Body of pancreas (tissue), 4 donors: ENCODE measurements around the gene PAN3. TPM values are rescaled to one million over a fixed set of nuclear protein-coding genes. Genes with fewer than 3 reads are reported as not detected.
A peak's percentile ranks its signal among the peaks of the same experiment; 100 is the strongest.

Source experiments
- ATAC-seq: fragments of 150-250 bp; one replicate; pipeline ENCODE4 v1.9.1; 2016
- DNase-seq, 4 donors: peaks; one replicate each; pipeline ENCODE4 v3.0.0-alpha.2; 2019
- H3K27ac ChIP-seq, 4 donors: fragments of 200-600 bp; sonication (generic); 1 replicate in 3 of 4; 2 replicates in 1 of 4; pipeline versions ENCODE4 v1.5.1 to v1.6.1; 2016 to 2019; ENCODE audit warnings: mild to moderate bottlenecking in 1 of 4, mixed read lengths in 1 of 4, moderate library complexity in 1 of 4
- H3K27me3 ChIP-seq, 2 donors: fragments of 200-600 bp; sonication (generic); one replicate each; pipeline ENCODE4 v1.6.0; 2016; ENCODE audit warnings: mild to moderate bottlenecking in 1 of 2
- H3K36me3 ChIP-seq, 2 donors: fragments of 200-600 bp; sonication (generic); replicated peaks in 1 of 2; 2 replicates each; pipeline ENCODE4 v1.5.1; 2016; ENCODE audit warnings: low read depth in 2 of 2; ENCODE audit not compliant: insufficient read depth in 1 of 2
- H3K4me1 ChIP-seq: fragments of 200-600 bp; sonication (generic); one replicate; pipeline ENCODE4 v1.6.0; 2016
- H3K4me3 ChIP-seq, 2 donors: fragments of 200-600 bp; sonication (generic); 1 replicate in 1 of 2; 2 replicates in 1 of 2; pipeline ENCODE4 v1.5.1; 2016 to 2019
- H3K9me3 ChIP-seq, 3 donors: fragments of 200-600 bp; sonication (generic); 1 replicate in 2 of 3; 2 replicates in 1 of 3; pipeline ENCODE4 v1.5.1; 2016
- POLR2A ChIP-seq, 3 donors: fragments of 450-650 bp; IDR thresholded peaks; one replicate each; pipeline ENCODE4 v1.6.1; 2016; ENCODE audit warnings: antibody characterized with exemption in 3 of 3, mild to moderate bottlenecking in 2 of 3
- WGBS, 2 donors: methylation state at CpG; one replicate each; pipeline ENCODE4 v1.1.5; 2017; 5-methylcytosine and 5-hydroxymethylcytosine counted together
- intact Hi-C: fragments of 100-400 bp; cut with DNase I; formaldehyde crosslinking; loops from one replicate; pipeline ENCODE4 v1.15.1; 2023
- total RNA-seq, 2 donors: library from RNA; depleted of rRNA; stranded (reverse); fragments of >200 nt; gene quantifications; one replicate each; pipeline ENCODE4 v1.1.0, GENCODE V29; 2016
- TF ChIP-seq, protein P1 (sequence below), 7 experiments: fragments of 450-650 bp in 4 of 7; fragments of 200-600 bp in 3 of 7; sonication (generic) in 3 of 7; IDR thresholded peaks; one replicate each; pipeline ENCODE4 v1.5.1; 2016 to 2019; ENCODE audit warnings: antibody characterized with exemption in 7 of 7

PAN3 gene, protein sequence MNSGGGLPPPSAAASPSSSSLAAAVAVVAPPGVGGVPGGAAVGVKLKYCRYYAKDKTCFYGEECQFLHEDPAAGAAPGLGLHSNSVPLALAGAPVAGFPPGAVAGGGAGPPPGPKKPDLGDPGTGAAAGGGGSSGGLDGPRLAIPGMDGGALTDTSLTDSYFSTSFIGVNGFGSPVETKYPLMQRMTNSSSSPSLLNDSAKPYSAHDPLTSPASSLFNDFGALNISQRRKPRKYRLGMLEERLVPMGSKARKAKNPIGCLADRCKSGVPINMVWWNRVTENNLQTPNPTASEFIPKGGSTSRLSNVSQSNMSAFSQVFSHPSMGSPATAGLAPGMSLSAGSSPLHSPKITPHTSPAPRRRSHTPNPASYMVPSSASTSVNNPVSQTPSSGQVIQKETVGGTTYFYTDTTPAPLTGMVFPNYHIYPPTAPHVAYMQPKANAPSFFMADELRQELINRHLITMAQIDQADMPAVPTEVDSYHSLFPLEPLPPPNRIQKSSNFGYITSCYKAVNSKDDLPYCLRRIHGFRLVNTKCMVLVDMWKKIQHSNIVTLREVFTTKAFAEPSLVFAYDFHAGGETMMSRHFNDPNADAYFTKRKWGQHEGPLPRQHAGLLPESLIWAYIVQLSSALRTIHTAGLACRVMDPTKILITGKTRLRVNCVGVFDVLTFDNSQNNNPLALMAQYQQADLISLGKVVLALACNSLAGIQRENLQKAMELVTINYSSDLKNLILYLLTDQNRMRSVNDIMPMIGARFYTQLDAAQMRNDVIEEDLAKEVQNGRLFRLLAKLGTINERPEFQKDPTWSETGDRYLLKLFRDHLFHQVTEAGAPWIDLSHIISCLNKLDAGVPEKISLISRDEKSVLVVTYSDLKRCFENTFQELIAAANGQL
- 10 to 100 TPM; 31.4 to 36.3 TPM for total RNA-seq

DNA sequence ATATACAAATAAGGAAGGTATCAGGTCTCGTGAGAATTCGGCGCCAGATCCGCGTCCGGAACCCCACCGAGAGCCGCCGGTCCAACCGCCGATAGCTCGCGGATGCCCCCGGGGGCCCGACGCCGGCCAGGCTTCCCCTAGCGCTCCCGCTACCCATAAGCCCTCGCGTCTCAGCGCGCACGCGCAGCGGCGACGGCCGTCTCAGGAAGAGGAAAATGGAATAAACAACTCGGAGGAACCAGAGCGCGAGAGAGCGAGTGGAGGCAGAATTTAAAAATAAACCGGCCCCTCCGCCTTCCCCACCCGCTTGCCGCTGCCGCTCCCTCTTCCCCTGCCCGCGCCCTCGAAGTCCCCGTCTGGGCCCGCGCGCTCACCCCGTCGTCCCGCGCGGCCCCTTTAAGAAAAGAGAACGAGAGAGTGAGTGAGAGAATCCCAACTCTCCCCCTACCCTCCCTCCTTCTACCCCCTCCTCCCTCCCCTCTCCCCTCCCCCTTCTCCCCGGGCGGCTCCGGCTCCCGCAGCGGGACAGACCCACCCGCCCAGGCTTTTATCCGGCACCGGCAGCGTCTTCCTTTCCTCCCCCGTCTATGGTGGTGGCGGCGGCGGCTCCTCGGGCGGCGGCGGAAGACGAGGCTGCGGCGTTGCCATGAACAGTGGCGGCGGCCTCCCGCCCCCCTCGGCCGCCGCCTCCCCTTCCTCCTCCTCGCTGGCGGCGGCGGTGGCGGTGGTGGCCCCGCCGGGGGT is at the start of gene PAN3:
TSS of gene PAN3 (plus strand) at position 534 of the 744 bp plus-strand sequence. CDS start at position 647, 113 bp downstream.
- Histone ChIP-seq H3K36me3 (no peaks in the 10 kb centered on the region), H3K9me3 (no peaks in the 10 kb centered on the region), H3K27ac (peak within 1 kb of the TSS; percentile 96 to 99 (median 98)), H3K4me3 (peak within 1 kb of the TSS; percentile 94 to 96), H3K27me3 (no peaks in the 10 kb centered on the region), H3K4me1 (peaks cover 30% of the 10 kb centered on the region)
- DNase-seq (peak; percentile 90 to 93 (median 92)), ATAC-seq (peak; percentile 83)
- WGBS, 2 donors, result 0% methylated on average over 31 to 66 of the region's 84 CpGs
- peak; percentile 51 to 85 (median 82) for TF ChIP-seq POLR2A (IDR thresholded peaks at IDR 0.05)
- TF ChIP-seq, protein P1, sequence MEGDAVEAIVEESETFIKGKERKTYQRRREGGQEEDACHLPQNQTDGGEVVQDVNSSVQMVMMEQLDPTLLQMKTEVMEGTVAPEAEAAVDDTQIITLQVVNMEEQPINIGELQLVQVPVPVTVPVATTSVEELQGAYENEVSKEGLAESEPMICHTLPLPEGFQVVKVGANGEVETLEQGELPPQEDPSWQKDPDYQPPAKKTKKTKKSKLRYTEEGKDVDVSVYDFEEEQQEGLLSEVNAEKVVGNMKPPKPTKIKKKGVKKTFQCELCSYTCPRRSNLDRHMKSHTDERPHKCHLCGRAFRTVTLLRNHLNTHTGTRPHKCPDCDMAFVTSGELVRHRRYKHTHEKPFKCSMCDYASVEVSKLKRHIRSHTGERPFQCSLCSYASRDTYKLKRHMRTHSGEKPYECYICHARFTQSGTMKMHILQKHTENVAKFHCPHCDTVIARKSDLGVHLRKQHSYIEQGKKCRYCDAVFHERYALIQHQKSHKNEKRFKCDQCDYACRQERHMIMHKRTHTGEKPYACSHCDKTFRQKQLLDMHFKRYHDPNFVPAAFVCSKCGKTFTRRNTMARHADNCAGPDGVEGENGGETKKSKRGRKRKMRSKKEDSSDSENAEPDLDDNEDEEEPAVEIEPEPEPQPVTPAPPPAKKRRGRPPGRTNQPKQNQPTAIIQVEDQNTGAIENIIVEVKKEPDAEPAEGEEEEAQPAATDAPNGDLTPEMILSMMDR (IDR thresholded peaks at IDR 0.05), result no peak
- intact Hi-C loops, result no loop called here

DNA sequence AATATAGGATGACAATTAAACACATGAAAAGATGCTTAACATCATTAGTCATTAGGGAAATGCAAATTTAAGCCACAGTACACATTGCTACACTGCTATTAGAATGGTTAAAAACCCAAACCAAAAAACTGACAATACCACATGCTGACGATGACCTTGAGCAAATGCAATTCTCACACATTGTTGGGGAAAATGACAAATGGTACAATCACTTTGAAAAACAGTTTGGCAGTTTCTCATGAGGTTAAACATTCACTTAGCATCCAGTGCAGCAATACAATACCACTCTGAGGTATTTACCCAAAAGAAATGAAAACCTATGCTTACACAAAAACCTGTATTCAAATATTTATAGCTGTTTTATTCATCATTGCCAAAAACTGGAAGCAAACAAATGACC is 49.3 kb upstream of the PAN3 start:
- Histone ChIP-seq H3K36me3 (no peaks in the 10 kb centered on the region), H3K27me3 (no peaks in the 10 kb centered on the region), H3K27ac (peak overlapping the region in 3 of 4 donors; percentile 19 to 62 (median 49)), H3K9me3 (no peaks in the 10 kb centered on the region), H3K4me1 (peaks cover 22% of the 10 kb centered on the region), H3K4me3 (no peak overlapping the region)
- no peak for TF ChIP-seq POLR2A (IDR thresholded peaks at IDR 0.05)
- TF ChIP-seq, protein P1 (IDR thresholded peaks at IDR 0.05), result no peak
- DNase-seq (peak in 2 of 4 donors; percentile 25 to 54), ATAC-seq (peak; percentile 91)
- WGBS, 2 donors, result 0 to 15% methylated on average over 1 of the region's 1 CpG
- intact Hi-C loops, result no loop called here

DNA sequence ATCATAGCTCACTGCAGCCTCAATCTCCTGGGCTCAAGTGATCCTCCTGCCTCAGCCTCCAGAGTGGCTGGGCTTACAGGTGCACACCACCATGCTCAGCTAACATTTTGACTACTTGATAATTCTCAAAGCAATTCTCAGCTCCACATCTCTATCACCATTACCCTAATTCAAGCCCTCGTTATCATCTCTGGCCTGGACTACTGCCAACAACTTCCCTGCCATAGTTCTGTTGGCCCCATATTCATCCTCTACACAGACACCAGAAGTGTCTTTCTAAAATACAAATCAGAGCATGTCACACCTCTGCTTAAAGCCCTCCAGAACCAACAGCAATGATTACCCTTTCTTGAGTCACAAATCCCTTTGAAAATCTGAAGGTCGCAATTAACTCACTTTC is 45.9 kb upstream of the PAN3 start:
- no peak for DNase-seq
- no peak overlapping the region for H3K27ac ChIP-seq
- no peak for ATAC-seq
- H3K4me1 ChIP-seq, result peaks cover 25% of the 10 kb centered on the region
- no peaks in the 10 kb centered on the region for H3K9me3 ChIP-seq
- intact Hi-C loops, result no loop called here
- H3K27me3 ChIP-seq, result no peaks in the 10 kb centered on the region
- no peak overlapping the region for H3K4me3 ChIP-seq
- no peaks in the 10 kb centered on the region for H3K36me3 ChIP-seq
- TF ChIP-seq, protein P1 (IDR thresholded peaks at IDR 0.05), result no peak
- no peak for TF ChIP-seq POLR2A (IDR thresholded peaks at IDR 0.05)
- WGBS, 2 donors, result 46 to 61% methylated on average over 2 of the region's 2 CpGs

DNA sequence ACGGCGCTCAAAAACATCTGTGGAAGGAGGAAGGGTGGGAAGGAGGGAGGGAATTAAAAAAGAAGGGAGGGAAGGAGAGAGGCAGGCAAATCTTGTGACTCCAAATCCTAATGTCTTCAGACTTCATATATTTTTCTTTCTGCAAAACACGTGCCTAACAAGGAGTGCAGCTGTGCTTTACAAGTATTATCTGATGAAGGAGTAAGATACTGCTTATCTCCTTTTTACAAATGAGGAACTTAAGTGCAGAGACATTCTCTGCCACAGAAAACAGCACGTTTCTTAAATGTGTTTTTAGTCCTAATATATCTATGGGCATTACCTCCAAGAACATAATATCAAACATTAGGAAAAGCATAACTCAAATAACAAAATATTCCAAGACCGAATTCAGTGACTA is 44.5 kb upstream of the PAN3 start:
- no peaks in the 10 kb centered on the region for H3K9me3 ChIP-seq
- peak overlapping the region in 1 of 4 donors; percentile 35 for H3K27ac ChIP-seq
- intact Hi-C loops, result no loop called here
- H3K36me3 ChIP-seq, result no peaks in the 10 kb centered on the region
- 41 to 43% methylated on average over 5 of the region's 5 CpGs for WGBS, 2 donors
- H3K4me3 ChIP-seq, result no peak overlapping the region
- DNase-seq (no peak), ATAC-seq (no peak)
- no peak for TF ChIP-seq POLR2A (IDR thresholded peaks at IDR 0.05)
- TF ChIP-seq, protein P1 (IDR thresholded peaks at IDR 0.05), result no peak
- peaks cover 20% of the 10 kb centered on the region for H3K4me1 ChIP-seq
- H3K27me3 ChIP-seq, result no peaks in the 10 kb centered on the region
